Measurements from ENCODE around the gene MS4A3. TPM values are rescaled to one million over a fixed set of nuclear protein-coding genes. Genes with fewer than 3 reads are reported as not detected.
"Not testable (repeated sequence)": the region's sequence is repeated elsewhere in the genome, so short reads cannot be mapped to it uniquely, and the experiment has no call there.

MS4A3 gene
- polyA plus RNA-seq, 12 donors: 0.38 to 4.7 (median 0.55) TPM; not detected in 2

DNA sequence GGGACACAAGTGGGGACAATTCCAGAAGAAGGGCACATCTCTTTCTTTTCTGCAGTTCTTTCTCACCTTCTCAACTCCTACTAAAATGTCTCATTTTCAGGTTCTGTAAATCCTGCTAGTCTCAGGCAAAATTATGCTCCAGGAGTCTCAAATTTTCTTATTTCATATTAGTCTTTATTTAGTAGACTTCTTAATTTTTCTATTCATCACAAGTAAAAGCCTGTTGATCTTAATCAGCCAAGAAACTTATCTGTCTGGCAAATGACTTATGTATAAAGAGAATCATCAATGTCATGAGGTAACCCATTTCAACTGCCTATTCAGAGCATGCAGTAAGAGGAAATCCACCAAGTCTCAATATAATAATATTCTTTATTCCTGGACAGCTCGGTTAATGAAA is 31.9 kb downstream of the MS4A3 start, which contains the start of gene MS4A2:
MS4A2 (plus strand) TSS at position 301 of the 400 bp plus-strand sequence. CDS start 102 bp downstream, outside the sequence.
- no peak for DNase-seq

DNA sequence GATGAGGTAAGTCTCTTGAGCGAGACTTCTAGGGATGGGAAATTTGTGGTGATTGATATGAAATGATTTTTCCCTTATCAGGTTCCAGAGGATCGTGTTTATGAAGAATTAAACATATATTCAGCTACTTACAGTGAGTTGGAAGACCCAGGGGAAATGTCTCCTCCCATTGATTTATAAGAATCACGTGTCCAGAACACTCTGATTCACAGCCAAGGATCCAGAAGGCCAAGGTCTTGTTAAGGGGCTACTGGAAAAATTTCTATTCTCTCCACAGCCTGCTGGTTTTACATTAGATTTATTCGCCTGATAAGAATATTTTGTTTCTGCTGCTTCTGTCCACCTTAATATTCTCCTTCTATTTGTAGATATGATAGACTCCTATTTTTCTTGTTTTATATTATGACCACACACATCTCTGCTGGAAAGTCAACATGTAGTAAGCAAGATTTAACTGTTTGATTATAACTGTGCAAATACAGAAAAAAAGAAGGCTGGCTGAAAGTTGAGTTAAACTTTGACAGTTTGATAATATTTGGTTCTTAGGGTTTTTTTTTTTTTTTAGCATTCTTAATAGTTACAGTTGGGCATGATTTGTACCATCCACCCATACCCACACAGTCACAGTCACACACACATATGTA is 39.1 kb downstream of the MS4A3 start:
- DNase-seq: no peak

DNA sequence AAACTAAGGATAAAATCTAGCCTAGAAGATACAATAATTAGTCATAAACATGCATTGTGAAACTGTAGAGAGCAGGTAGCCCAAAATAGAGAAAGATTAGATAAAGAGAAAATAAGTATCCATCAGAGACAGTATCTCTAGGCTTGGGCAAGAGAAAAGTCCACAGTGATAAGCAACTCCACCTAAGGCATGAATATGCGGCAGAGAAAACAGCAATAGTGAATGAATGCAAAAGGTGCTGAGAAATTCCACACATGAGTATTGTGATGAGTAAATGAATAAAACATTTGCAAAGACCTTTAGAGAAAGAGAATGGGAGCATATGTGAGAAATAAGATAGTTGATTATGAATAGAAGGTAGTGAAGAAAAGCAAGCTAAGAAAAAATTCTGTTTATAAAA is 40.7 kb downstream of the MS4A3 start:
- DNase-seq: no peak

DNA sequence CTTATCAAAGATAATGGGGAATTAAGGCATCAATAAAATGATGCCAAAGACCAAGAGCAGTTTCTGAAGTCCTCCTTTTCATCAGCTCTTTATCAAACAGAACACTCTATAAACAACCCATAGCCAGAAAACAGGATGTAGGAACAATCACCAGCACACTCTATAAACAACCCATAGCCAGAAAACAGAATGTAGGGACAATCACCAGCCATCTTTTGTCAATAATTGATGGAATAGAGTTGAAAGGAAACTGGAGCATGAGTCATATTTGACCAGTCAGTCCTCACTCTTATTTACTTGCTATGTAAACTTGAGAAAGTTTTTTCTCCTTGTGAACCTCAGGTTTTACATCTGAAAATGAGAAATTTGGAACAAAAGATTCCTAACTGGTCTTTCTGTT is 42.0 kb downstream of the MS4A3 start:
- no peak for DNase-seq

DNA sequence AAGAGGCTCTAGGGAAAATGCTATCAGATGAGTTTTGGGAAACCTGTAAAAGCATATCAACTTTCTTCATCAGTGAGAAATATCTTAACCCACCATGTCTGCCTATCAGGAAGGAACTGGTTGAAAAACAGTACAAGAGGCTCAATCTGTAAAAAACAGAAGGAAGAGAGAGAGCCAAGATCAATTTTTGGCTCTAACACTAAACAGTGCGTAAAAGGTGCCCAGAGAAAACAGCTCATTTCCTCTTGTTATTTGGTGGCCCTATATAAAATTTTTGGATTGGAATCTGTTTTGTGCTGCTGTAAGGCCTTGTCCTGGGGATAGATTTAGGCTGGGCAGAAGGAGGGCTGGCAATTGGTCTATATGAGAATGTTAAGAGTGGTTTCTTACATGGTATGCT is 44.1 kb downstream of the MS4A3 start:
- no peak for DNase-seq

DNA sequence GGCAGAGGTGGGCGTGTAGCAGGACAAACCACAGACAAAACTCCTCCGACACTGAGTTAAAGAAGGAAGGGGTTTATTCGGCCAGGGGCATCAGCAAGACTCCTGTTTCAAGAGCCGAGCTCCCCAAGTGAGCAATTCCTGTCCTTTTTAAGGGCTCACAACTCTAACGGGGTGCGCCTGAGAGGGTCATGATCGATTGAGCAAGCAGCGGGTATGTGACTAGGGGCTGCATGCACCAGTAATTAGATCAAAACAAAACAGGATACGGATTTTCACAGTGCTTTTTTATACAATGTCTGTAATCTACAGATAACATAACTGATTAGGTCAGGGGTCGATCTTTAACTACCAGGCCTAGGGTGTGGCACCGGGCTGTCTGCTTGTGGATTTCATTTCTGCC is 44.9 kb downstream of the MS4A3 start:
- not testable (repeated sequence) for DNase-seq

DNA sequence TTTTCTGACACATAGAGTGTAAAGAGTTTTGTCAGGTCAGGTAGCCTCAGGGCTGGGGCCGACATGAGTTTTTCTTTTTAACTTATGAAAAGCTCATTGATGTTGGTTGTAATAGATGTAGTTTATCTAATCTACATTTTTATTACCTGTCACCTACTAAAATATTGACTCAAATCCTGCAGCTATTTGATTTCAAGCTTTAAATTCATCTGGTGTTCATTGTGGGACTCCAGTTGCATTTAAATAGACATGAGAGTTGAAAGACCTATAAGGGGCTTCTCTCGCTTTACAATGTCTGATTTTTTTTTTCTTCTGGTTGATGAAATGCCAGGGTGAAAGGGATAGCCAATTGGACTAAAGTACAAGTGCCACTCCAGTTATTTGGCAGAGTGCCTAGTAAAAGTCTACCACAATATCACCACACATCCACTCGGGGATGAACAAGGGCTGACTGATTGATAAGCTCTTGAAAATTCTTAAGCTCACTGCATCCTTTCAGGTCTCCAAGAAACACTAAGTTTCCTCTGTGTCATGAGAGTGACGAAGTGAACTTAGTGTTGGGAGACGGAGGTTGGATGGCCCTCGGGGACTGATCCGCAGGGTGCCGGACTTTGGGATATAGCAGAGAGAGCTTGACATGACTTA is 48.1 kb downstream of the MS4A3 start:
- DNase-seq: not testable (repeated sequence)

DNA sequence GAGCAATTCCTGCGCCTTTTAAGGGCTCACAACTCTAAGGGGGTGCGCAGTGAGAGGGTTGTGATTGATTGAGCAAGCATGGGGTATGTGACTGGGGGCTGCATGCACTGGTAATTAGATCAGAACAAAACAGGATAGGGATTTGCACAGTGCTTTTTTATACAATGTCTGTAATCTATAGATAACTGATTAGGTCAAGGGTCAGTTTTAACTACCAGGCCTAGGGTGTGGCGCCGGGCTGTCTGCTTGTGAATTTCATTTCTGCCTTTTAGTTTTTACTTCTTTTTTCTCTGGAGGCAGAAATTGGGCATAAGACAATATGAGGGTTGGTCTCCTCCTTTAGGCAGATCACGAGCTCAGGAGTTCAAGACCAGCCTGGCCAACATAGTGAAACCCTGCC is 52.2 kb downstream of the MS4A3 start:
- DNase-seq: not testable (repeated sequence)

DNA sequence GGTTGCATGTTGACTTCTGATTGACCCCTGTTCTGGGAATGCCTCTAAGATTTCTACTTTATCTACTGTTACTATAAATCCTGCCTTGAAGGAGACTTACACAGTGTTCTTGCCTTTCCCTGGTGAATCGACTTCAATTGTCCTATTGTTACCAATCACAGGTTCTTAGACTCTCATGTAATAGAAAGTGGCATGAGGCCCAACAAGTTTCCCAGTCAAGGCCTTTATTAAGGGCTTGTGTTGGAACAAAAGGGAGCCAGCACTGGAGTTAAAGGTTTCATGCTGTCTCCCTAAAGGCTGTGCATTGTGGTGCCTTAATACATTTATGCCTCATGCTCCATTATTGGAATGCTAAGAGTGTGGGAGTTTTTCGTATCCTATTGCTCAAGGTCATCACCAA is 55.3 kb downstream of the MS4A3 start:
- no peak for DNase-seq

DNA sequence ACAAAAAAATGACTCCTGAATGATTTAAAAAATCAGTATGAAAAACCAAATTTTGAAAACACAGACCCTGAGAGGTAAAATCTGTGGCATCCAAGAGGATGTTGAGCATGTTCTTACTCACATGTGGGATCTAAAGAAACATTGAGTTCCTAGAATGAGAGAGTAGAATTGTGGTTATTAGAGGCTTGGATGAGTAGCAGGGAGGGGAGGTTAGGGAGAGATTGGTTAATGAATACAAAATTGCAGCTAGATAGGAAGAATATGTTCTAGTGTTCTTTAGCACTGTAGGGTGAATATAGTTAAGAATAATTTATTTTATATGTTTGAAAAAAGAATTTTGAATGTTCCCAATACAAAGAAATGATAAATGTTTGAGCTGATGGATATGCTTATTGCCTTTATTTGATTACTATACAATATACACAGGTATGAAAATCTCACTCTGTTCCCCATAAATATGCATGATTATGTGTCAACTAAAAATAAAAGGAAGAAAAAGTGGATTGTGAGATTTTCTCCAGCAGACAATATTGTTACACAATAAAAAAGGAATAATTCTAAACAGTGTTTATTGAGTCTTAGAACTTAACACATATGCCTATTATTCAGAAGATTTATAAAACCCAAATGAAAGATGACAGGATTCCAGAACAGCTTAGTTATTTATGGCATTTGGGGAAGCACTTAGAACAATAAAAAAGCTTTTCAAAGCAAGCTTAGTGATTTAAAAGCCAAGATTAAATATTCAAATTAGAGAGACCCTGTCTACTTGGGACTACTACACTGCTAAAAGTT is 60.7 kb downstream of the MS4A3 start:
- DNase-seq: no peak

DNA sequence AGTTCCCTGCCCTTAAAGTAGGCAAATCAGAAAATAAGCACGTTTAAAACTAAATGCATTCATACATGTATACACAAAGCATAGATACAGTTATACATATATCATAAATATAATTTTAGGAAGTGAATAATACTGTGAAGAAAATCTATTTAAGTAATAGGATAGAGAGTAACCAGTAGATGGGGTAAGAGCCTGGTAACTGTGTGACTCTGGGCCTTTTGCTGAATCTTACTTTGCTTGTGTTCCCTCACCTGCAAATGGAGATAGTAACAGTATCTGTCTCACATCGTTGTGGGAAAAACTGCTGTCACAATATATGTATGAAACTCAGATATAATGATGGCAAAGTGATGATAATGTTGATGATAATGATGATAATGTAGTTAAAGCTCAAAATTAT is 61.9 kb downstream of the MS4A3 start:
- DNase-seq: no peak

DNA sequence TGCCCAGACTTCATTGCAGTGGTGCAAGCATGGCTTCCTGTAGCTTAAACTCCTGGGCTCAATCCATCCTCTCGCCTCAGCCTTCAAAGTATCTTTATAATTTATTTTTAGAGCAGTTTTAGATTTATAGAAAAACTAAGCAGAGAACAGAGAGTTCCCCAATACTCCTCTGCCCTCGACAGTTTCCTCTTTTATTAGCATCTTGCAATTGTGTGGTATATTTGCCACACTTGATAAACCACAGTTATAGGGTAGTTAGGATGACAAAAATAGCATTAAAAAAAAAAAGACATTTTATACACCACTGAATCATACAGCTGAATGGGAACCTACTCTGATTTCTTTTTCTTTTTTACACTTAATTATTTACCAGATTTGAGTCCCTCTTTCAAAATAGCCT is 63.2 kb downstream of the MS4A3 start:
- DNase-seq: no peak

Other genes starting within 250 kb of the MS4A3 start
- gene MRPL16, start 245.9 kb upstream of the MS4A3 start, polyA plus RNA-seq (ENCODE audit: insufficient read length in 12 of 12): 10 to 100 TPM in 11 of 12 donors, not detected in 1; 31.7 to 43.4 (median 35.5) TPM
- under 1 TPM in 1 of 12 donors, not detected in 11; 0.45 TPM for gene CBLIF, start 211.2 kb upstream of the MS4A3 start, polyA plus RNA-seq (ENCODE audit: insufficient read length in 12 of 12)
- gene TCN1, start 190.2 kb upstream of the MS4A3 start, polyA plus RNA-seq (ENCODE audit: insufficient read length in 12 of 12): under 1 TPM in 2 of 12 donors, not detected in 10; 0.36 to 0.43 TPM
- not detected for gene OOSP3, start 177.9 kb upstream of the MS4A3 start, polyA plus RNA-seq (ENCODE audit: insufficient read length in 12 of 12)
- gene OOSP1, start 118.2 kb upstream of the MS4A3 start, polyA plus RNA-seq (ENCODE audit: insufficient read length in 12 of 12): not detected
- not detected for gene OOSP4A, start 92.6 kb upstream of the MS4A3 start, polyA plus RNA-seq (ENCODE audit: insufficient read length in 12 of 12)
- gene OOSP4B, start 39.5 kb upstream of the MS4A3 start, polyA plus RNA-seq (ENCODE audit: insufficient read length in 12 of 12): not detected
- gene OOSP2, start 16.3 kb upstream of the MS4A3 start, polyA plus RNA-seq (ENCODE audit: insufficient read length in 12 of 12): not detected
- gene MS4A2, start 32.0 kb downstream of the MS4A3 start, polyA plus RNA-seq (ENCODE audit: insufficient read length in 12 of 12): under 1 TPM in 9 of 12 donors, not detected in 3; 0.07 to 0.85 (median 0.41) TPM
- 10 to 100 TPM in 11 of 12 donors, not detected in 1; 12.5 to 37.5 (median 26.6) TPM for gene MS4A6A, start 126.4 kb downstream of the MS4A3 start, polyA plus RNA-seq (ENCODE audit: insufficient read length in 12 of 12)
- gene MS4A4E, start 186.5 kb downstream of the MS4A3 start, polyA plus RNA-seq (ENCODE audit: insufficient read length in 12 of 12): 1 to 10 TPM in 8 of 12 donors, under 1 TPM in 2, not detected in 2; 0.76 to 2.6 (median 1.4) TPM
- 10 to 100 TPM in 7 of 12 donors, 1 to 10 TPM in 3, not detected in 2; 5.6 to 18.5 (median 13.1) TPM for gene MS4A4A, start 224.0 kb downstream of the MS4A3 start, polyA plus RNA-seq (ENCODE audit: insufficient read length in 12 of 12)

Measured in muscle of arm (tissue), 12 donors.